ENCODE results near the gene MPP3.

DNA sequence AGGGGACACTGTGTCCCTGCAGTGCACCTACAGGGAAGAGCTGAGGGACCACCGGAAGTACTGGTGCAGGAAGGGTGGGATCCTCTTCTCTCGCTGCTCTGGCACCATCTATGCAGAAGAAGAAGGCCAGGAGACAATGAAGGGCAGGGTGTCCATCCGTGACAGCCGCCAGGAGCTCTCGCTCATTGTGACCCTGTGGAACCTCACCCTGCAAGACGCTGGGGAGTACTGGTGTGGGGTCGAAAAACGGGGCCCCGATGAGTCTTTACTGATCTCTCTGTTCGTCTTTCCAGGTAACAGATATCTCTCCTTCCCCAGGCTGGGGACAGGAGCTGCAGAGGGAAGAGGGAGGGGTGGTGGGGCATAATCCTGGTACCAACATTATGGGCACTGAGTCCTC, 15.7 kb upstream of the MPP3 start:
- TF ChIP-seq, protein P1, sequence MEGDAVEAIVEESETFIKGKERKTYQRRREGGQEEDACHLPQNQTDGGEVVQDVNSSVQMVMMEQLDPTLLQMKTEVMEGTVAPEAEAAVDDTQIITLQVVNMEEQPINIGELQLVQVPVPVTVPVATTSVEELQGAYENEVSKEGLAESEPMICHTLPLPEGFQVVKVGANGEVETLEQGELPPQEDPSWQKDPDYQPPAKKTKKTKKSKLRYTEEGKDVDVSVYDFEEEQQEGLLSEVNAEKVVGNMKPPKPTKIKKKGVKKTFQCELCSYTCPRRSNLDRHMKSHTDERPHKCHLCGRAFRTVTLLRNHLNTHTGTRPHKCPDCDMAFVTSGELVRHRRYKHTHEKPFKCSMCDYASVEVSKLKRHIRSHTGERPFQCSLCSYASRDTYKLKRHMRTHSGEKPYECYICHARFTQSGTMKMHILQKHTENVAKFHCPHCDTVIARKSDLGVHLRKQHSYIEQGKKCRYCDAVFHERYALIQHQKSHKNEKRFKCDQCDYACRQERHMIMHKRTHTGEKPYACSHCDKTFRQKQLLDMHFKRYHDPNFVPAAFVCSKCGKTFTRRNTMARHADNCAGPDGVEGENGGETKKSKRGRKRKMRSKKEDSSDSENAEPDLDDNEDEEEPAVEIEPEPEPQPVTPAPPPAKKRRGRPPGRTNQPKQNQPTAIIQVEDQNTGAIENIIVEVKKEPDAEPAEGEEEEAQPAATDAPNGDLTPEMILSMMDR (IDR thresholded peaks at IDR 0.05), result no peak
- TF ChIP-seq POLR2AphosphoS5 (IDR thresholded peaks at IDR 0.05) (no peak), POLR2A (IDR thresholded peaks at IDR 0.05) (no peak)
